Chondrocyte (in vitro differentiated cells): ENCODE results near the gene FCRL4. TPM values are rescaled to one million over a fixed set of nuclear protein-coding genes. Genes with fewer than 3 reads are reported as not detected.

Source experiments
- DNase-seq: peaks from one replicate; pipeline ENCODE4 v3.0.0; 2021; ENCODE audit warnings: mixed read lengths, low spot score
- H3K27ac Mint-ChIP-seq: one replicate; pipeline ENCODE4 v1.8.0; 2021; ENCODE audit warnings: mild to moderate bottlenecking, moderate library complexity, mixed read lengths; ENCODE audit not compliant: unreplicated experiment
- H3K27me3 Mint-ChIP-seq: 2 replicates; pipeline ENCODE4 v1.8.0; 2021; ENCODE audit warnings: low read depth, mixed read lengths
- H3K36me3 Mint-ChIP-seq: 2 replicates; pipeline ENCODE4 v1.8.0; 2021; ENCODE audit warnings: low read depth, mixed read lengths
- H3K4me1 Mint-ChIP-seq: 2 replicates; pipeline ENCODE4 v1.8.0; 2021; ENCODE audit warnings: low read depth, mild to moderate bottlenecking, mixed read lengths
- H3K4me3 Mint-ChIP-seq: one replicate; pipeline ENCODE4 v1.8.0; 2021; ENCODE audit warnings: mild to moderate bottlenecking, moderate library complexity, mixed read lengths; ENCODE audit not compliant: unreplicated experiment
- H3K9me3 Mint-ChIP-seq: 2 replicates; pipeline ENCODE4 v1.8.0; 2021; ENCODE audit warnings: low read depth, mixed read lengths
- total RNA-seq: library from RNA; stranded (reverse); gene quantifications from 3 replicates; pipeline ENCODE4 v1.2.1, GENCODE V29; 2021
- TF ChIP-seq, protein P1 (sequence below): fragments of 200-600 bp; sonication (generic); IDR thresholded peaks from 2 replicates; pipeline ENCODE4 v1.5.0; 2021; ENCODE audit warnings: antibody characterized with exemption, mild to moderate bottlenecking, moderate library complexity

Gene FCRL4
- total RNA-seq, 1 donor from 2014 or later: not detected

DNA sequence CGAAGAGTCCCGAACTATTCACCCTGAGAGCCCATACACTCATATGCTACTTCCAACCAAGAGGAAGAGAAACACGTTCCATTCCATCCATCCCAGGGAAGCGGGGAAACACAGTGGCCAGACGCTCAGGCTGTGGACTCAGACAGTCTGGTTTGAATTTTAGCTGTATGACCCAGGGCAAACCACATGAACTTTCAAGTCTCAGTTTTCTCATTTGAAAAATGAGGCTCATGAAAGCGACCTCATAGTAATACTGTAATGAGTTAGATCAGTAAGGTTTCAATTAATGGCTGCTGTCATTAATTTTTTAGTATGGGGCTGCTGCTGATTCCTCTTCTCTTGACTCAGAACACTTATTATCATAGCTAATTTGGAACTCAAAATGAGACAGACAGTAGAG lies 1.5 kb downstream of the FCRL4 start:
- no peak overlapping the region for H3K27ac Mint-ChIP-seq
- H3K36me3 Mint-ChIP-seq: no peaks in the 10 kb centered on the region
- H3K4me3 Mint-ChIP-seq: no peak overlapping the region
- DNase-seq: no peak
- H3K9me3 Mint-ChIP-seq: no peaks in the 10 kb centered on the region
- TF ChIP-seq, protein P1, sequence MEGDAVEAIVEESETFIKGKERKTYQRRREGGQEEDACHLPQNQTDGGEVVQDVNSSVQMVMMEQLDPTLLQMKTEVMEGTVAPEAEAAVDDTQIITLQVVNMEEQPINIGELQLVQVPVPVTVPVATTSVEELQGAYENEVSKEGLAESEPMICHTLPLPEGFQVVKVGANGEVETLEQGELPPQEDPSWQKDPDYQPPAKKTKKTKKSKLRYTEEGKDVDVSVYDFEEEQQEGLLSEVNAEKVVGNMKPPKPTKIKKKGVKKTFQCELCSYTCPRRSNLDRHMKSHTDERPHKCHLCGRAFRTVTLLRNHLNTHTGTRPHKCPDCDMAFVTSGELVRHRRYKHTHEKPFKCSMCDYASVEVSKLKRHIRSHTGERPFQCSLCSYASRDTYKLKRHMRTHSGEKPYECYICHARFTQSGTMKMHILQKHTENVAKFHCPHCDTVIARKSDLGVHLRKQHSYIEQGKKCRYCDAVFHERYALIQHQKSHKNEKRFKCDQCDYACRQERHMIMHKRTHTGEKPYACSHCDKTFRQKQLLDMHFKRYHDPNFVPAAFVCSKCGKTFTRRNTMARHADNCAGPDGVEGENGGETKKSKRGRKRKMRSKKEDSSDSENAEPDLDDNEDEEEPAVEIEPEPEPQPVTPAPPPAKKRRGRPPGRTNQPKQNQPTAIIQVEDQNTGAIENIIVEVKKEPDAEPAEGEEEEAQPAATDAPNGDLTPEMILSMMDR: no peak
- H3K27me3 Mint-ChIP-seq: peaks cover 9% of the 10 kb centered on the region
- H3K4me1 Mint-ChIP-seq: no peaks in the 10 kb centered on the region

DNA sequence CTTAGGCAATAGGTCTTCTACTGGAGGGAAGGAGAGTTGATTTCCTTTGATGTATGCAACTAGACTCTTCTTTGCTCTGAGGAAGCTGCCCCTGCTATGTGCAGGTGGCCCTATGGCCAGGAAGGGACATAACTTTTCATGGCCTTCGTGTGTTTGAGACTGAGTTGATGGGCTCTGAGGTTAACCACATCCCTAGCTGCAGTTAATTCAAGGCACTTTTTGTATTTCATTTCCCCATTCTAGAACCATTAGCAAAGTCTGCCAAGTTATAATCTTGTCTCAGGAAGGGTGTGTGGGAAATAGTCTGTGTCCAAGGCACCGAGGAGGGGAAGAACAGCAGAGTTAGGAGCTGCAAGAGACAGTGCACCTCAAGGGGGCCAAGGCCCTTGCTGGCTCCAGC lies 2.5 kb downstream of the FCRL4 start:
- H3K27me3 Mint-ChIP-seq: peaks cover 3% of the 10 kb centered on the region
- DNase-seq: no peak
- H3K9me3 Mint-ChIP-seq: no peaks in the 10 kb centered on the region
- no peak overlapping the region for H3K27ac Mint-ChIP-seq
- H3K4me1 Mint-ChIP-seq: no peaks in the 10 kb centered on the region
- no peaks in the 10 kb centered on the region for H3K36me3 Mint-ChIP-seq
- H3K4me3 Mint-ChIP-seq: no peak overlapping the region
- TF ChIP-seq, protein P1: no peak

DNA sequence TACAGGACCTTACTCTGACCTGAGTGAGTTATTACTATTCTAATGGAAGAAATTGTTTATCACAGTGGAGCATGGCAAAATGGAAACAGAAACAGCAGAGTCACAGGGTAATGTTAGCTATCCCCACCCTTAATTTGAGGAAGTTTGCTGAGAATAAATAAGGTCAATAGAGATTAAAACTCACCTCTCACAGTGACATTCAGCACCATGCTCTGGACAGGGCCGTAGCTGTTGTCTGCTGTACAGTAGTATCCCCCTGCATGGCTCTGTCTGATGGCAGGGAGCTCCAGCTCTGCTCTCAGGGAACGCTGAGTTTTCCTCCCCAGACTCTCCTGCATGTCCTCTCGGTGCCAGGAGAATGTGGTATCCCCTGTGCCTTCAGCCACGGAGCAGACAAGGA lies 11.9 kb downstream of the FCRL4 start:
- no peak for DNase-seq
- no peaks in the 10 kb centered on the region for H3K9me3 Mint-ChIP-seq
- no peak overlapping the region for H3K4me3 Mint-ChIP-seq
- H3K27ac Mint-ChIP-seq: no peak overlapping the region
- peaks cover 24% of the 10 kb centered on the region for H3K27me3 Mint-ChIP-seq
- TF ChIP-seq, protein P1: no peak
- no peaks in the 10 kb centered on the region for H3K36me3 Mint-ChIP-seq
- no peaks in the 10 kb centered on the region for H3K4me1 Mint-ChIP-seq

DNA sequence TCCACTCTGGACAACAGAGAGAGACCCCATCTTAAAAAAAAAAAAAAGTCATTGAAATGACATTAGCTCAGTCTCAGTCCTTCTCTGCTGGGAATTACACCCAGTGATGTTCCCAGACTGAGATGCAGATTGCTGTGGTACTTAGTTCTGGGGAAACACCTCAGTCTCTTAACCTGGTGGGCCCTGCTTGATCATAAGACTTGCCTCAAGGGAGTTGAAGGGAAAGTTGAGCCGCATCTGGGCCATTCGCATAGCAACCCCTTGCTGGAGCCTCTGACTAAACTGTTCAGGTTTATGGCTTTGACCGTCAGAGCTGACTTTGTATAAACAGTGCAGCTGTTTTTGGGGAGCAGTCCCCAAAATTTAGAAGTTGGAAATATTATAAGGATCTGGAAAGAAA lies 13.4 kb downstream of the FCRL4 start:
- Mint-ChIP-seq H3K27me3 (peaks cover 26% of the 10 kb centered on the region), H3K36me3 (no peaks in the 10 kb centered on the region), H3K27ac (no peak overlapping the region), H3K4me1 (no peaks in the 10 kb centered on the region), H3K4me3 (no peak overlapping the region), H3K9me3 (no peaks in the 10 kb centered on the region)
- TF ChIP-seq, protein P1: no peak
- DNase-seq: no peak

DNA sequence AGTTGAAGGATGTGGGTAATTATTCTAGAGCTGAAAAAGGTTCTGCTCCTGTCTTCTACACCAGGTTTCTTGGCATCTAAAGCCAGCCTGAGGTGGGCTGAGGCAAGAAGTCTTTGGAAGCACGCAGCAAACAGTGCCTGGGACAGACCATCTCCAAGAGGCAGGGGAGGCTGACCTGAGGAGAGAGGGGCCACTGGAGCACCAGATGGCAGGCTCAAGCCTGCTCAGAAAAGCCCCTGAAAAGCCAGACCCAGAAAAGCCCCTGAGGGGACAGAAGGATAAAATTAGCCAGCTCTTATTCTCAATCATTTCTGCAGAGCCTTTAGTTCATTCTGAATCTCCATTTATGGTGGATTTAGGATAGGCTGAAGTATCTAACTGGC lies 17.1 kb downstream of the FCRL4 start:
- Mint-ChIP-seq H3K9me3 (no peaks in the 10 kb centered on the region), H3K4me1 (no peaks in the 10 kb centered on the region)

More for the DNA sequence above, 17.1 kb downstream of the FCRL4 start:
- TF ChIP-seq, protein P1: no peak
- no peak for DNase-seq
- H3K36me3 Mint-ChIP-seq: no peaks in the 10 kb centered on the region
- peaks cover 33% of the 10 kb centered on the region for H3K27me3 Mint-ChIP-seq
- H3K27ac Mint-ChIP-seq: no peak overlapping the region
- H3K4me3 Mint-ChIP-seq: no peak overlapping the region
